K562 (cell line): ENCODE measurements around the gene IKZF3.

Source experiments
- CLOCK ChIP-seq: fragments of 250-450 bp; sonication (Bioruptor Pico); IDR thresholded peaks from 2 replicates; pipeline ENCODE4 v1.4.0; 2020; ENCODE audit warnings: mild to moderate bottlenecking, moderate library complexity, borderline replicate concordance
- CTCF ChIP-seq, 3 experiments: IDR thresholded peaks in 2 of 3; conservative IDR thresholded peaks in 1 of 3; 2 replicates each; pipeline ENCODE4 v1.5.1; 2011 to 2012; ENCODE audit warnings: low read length in 3 of 3, mild to moderate bottlenecking in 3 of 3, control low read depth in 2 of 3, improper control_type of control experiment in 1 of 3, inconsistent platforms in 1 of 3, low read depth in 1 of 3, mixed read lengths in 1 of 3, moderate library complexity in 1 of 3; ENCODE audit not compliant: insufficient read depth in 2 of 3
- E2F1 ChIP-seq: sonication (generic); formaldehyde crosslinking; IDR thresholded peaks from 2 replicates; pipeline ENCODE4 v1.8.1; 2023; ENCODE audit warnings: mild to moderate bottlenecking, missing genetic modification reagents, moderate library complexity
- EZH2 ChIP-seq: IDR thresholded peaks from 2 replicates; pipeline ENCODE4 v1.6.1; 2012; ENCODE audit warnings: low read depth, mild to moderate bottlenecking, inconsistent platforms, low read length, borderline replicate concordance
- HBP1 ChIP-seq: fragments of 450-650 bp; formaldehyde crosslinking; IDR thresholded peaks from 2 replicates; pipeline ENCODE4 v1.4.0; 2022; ENCODE audit warnings: missing genetic modification characterization
- MNT ChIP-seq, 2 experiments: fragments of 450-650 bp; conservative IDR thresholded peaks; 2 replicates each; pipeline ENCODE4 v1.6.1; 2017; ENCODE audit warnings: mild to moderate bottlenecking in 2 of 2, moderate library complexity in 2 of 2
- ZKSCAN3 ChIP-seq: fragments of 250-450 bp; sonication (Bioruptor Pico); IDR thresholded peaks from 2 replicates; pipeline ENCODE4 v1.4.0; 2020
- ZNF146 ChIP-seq: IDR thresholded peaks from one replicate; pipeline ENCODE4 v1.6.1; 2018; ENCODE audit warnings: missing compliant biosample characterization; ENCODE audit not compliant: unreplicated experiment
- ZNF318 ChIP-seq, 2 experiments: fragments of 450-650 bp; IDR thresholded peaks; 2 replicates each; pipeline ENCODE4 v1.6.1; 2016; ENCODE audit warnings: mild to moderate bottlenecking in 2 of 2, borderline replicate concordance in 1 of 2, low read depth in 1 of 2, moderate library complexity in 1 of 2
- ZNF707 ChIP-seq: fragments of 250-450 bp; sonication (Bioruptor Pico); conservative IDR thresholded peaks from 2 replicates; pipeline ENCODE4 v1.8.0; 2022; ENCODE audit warnings: inconsistent platforms, mild to moderate bottlenecking, moderate library complexity
- ZNF780A ChIP-seq: fragments of 250-450 bp; sonication (Bioruptor Pico); IDR thresholded peaks from 2 replicates; pipeline ENCODE4 v1.5.0; 2021; ENCODE audit warnings: mild to moderate bottlenecking
- ZSCAN32 ChIP-seq: fragments of 450-650 bp; formaldehyde crosslinking; IDR thresholded peaks from 2 replicates; pipeline ENCODE4 v1.4.0; 2020; ENCODE audit warnings: mild to moderate bottlenecking, moderate library complexity

GRCh38 chr17:39754958-39755553, 109.1 kb downstream of the IKZF3 start:
- TF ChIP-seq ZNF318 (IDR thresholded peaks at IDR 0.05; ENCODE audit: borderline replicate concordance in 1 of 2, low read depth in 1 of 2) (no peak), ZSCAN32 (no peak), CLOCK (no peak), MNT (conservative IDR thresholded peaks at IDR 0.05) (no peak), EZH2 (no peak), CTCF (IDR thresholded peaks at IDR 0.05 in 2 of 3, conservative IDR thresholded peaks at IDR 0.05 in 1 of 3; ENCODE audit: insufficient read depth in 2 of 3, low read depth in 1 of 3, low read length in 3 of 3) (no peak), ZKSCAN3 (CRISPR knock-in tag) (no peak), E2F1 (CRISPR knock-in tag) (no peak), ZNF780A (CRISPR knock-in tag) (no peak), ZNF146 (CRISPR knock-in tag) (no peak), HBP1 (CRISPR knock-in tag) (no peak), ZNF707 (CRISPR knock-in tag) (no peak)
